ENCODE measurements around the gene GREB1L.

GRCh38 chr18:21307578-21307977, 65.5 kb downstream of the GREB1L start:
- TF ChIP-seq EZH2 (IDR thresholded peaks at IDR 0.05; ENCODE audit: borderline replicate concordance, low read length) (no peak), CTCF (IDR thresholded peaks at IDR 0.05; ENCODE audit: low read length) (no peak)
